GM21360 (cell line): ENCODE measurements around the gene MDC1.
"Not testable (repeated sequence)": the region's sequence is repeated elsewhere in the genome, so short reads cannot be mapped to it uniquely, and the experiment has no call there.

Source experiments
- ATAC-seq: cut with Tn5 transposase; IDR thresholded peaks from one replicate; pipeline ENCODE4 v1.9.1; 2021; ENCODE audit warnings: mild to moderate bottlenecking, moderate library complexity; ENCODE audit not compliant: unreplicated experiment

The MDC1 gene, protein sequence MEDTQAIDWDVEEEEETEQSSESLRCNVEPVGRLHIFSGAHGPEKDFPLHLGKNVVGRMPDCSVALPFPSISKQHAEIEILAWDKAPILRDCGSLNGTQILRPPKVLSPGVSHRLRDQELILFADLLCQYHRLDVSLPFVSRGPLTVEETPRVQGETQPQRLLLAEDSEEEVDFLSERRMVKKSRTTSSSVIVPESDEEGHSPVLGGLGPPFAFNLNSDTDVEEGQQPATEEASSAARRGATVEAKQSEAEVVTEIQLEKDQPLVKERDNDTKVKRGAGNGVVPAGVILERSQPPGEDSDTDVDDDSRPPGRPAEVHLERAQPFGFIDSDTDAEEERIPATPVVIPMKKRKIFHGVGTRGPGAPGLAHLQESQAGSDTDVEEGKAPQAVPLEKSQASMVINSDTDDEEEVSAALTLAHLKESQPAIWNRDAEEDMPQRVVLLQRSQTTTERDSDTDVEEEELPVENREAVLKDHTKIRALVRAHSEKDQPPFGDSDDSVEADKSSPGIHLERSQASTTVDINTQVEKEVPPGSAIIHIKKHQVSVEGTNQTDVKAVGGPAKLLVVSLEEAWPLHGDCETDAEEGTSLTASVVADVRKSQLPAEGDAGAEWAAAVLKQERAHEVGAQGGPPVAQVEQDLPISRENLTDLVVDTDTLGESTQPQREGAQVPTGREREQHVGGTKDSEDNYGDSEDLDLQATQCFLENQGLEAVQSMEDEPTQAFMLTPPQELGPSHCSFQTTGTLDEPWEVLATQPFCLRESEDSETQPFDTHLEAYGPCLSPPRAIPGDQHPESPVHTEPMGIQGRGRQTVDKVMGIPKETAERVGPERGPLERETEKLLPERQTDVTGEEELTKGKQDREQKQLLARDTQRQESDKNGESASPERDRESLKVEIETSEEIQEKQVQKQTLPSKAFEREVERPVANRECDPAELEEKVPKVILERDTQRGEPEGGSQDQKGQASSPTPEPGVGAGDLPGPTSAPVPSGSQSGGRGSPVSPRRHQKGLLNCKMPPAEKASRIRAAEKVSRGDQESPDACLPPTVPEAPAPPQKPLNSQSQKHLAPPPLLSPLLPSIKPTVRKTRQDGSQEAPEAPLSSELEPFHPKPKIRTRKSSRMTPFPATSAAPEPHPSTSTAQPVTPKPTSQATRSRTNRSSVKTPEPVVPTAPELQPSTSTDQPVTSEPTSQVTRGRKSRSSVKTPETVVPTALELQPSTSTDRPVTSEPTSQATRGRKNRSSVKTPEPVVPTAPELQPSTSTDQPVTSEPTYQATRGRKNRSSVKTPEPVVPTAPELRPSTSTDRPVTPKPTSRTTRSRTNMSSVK (N-terminal part only)

GRCh38 chr6:30717129-30717844, at the start of gene MDC1:
MDC1 (minus strand) TSS chr6:30717281; CDS start chr6:30715175, 2,106 bp downstream.
- ATAC-seq = peak; percentile 48

DNA sequence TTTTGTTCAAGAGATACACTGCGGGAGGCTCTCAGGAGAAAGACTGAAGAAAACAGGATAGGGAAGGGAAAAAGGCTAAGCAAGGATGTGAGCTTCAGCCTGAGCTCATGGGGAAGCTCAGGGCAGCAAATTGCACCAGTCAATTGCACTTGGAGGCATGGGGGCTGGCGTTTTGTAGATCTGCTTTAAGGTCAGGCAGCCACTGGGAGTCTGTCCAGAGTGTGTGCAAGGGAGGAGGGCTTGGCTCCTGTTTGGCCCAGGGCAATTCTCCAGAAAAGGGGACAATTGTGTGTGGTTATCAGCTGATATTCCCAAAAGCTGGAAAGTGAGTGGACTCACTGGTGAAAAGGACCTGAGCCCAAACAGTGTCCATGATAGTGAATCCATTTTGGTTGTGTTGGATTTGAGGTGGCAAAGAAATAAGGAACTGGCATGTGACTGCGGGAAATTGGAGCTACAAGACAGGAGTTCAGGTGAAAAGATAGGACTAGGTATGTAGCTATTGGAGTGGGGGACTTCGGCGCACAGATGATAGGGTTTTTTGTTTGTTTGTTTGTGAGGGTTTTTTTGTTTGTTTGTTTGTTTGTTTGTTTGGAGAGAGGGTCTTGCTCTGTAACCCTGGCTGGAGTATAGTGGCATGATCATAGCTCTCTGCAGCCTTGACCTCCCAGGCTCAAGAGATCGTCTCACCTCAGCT, 49.5 kb upstream of the MDC1 start:
- no peak for ATAC-seq

GRCh38 chr6:30765495-30765894, 48.4 kb upstream of the MDC1 start:
- not testable (repeated sequence) for ATAC-seq

- ATAC-seq = not testable (repeated sequence)
Measured at GRCh38 chr6:30764490-30765043, 47.5 kb upstream of the MDC1 start.

- no peak for ATAC-seq
Measured at GRCh38 chr6:30763618-30764489, 46.8 kb upstream of the MDC1 start.

DNA sequence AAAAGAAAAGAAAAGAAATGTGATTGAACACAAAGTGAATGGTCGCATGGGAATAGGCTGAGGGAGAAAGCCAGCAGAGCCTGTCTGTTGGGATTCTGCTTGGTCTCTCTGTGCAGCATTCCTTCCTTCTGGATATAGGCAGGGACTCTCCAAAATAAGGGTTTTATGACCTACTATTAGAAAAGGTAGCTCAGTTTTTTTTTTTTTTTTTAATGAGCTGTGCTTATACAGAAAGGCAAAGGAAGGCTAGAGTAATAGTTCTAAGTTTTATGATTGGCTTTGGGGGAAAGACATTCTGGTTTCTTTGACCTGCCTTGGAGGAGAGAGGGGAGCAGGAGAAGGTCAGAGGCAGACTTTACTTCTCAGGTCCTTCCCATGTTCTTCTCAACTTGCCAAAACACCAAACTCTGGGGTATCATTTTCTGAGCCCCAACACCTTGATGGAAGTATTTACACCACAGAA, 46.1 kb upstream of the MDC1 start:
- ATAC-seq = no peak

GRCh38 chr6:30761791-30762429, 44.8 kb upstream of the MDC1 start:
- ATAC-seq = no peak

DNA sequence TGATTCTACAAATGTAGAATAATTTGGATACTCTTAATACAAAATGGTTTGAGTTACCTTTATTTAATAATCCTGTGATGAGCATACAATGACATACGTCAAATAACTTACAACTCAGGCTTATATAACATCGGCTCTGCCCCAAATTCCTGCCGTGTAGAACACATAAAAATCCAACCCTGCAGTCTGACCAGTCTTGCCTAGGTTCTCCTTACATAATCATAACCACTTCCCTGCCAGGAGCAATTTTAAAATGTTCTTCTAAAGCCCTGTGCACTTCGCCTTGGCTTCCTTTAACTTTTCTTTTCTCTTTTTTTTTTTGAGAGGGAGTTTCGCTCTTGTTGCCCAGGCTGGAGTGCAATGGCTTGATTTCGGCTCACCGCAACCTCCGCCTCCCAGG, 43.5 kb upstream of the MDC1 start:
- no peak for ATAC-seq

DNA sequence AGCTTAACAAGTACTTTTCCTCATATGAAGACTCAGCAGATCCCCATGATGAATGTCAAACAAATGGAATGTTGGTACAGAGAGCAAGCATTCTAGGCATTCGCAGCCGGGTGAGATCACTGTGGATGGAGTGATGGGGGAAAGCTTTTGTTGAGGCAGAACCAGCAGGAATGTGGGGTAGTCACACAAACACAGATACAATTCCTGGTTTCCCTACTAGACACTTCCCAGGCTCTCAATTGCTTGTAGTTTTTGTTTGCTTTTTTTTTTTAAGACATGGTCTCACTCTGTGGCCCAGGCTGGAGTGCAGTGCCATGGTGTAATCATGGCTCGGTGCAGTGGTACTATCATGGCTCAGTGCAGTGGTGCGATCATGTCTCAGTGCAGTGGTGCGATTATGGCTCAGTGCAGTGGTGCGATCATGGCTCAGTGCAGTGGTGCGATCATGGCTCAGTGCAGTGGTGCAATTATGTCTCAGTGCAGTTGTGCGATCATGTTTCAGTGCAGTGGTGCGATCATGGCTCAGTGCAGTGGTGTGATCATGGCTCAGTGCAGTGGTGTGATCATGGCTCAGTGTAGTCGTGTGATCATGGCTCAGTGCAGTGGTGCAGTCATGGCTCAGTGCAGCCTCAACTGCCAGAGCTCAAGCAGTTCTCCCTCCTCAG, 42.6 kb upstream of the MDC1 start:
- no peak for ATAC-seq

DNA sequence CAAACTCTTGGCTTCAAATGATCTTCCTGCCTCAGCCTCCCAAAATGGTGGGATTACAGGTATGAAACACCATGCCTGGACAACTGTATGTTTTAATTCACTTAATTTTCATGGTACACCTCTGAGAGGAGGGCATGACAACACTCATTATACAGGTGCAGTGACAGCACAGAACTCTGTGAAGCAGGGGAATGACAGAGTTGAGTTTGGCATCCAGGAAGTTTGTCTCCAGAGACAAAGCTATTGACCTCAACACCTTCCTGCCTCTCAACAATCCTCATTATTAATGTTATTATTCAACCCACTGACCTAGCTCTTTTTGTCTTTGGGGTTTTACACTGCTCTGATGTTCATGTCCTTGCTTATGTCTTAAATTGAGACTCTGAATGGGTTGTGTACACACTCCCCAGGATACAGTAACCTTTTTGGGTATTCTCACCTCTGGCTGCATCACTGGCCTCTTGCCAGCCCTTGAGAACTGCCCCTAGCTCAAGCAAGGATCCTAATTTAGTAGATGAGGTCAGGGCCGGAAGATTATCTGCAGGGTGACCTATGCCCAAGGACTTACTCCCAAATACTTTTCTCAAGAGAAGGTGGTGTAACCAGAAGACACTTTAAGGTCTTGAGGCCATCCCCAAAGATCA, 40.3 kb upstream of the MDC1 start:
- no peak for ATAC-seq

GRCh38 chr6:30756405-30757003, 39.4 kb upstream of the MDC1 start:
- not testable (repeated sequence) for ATAC-seq

DNA sequence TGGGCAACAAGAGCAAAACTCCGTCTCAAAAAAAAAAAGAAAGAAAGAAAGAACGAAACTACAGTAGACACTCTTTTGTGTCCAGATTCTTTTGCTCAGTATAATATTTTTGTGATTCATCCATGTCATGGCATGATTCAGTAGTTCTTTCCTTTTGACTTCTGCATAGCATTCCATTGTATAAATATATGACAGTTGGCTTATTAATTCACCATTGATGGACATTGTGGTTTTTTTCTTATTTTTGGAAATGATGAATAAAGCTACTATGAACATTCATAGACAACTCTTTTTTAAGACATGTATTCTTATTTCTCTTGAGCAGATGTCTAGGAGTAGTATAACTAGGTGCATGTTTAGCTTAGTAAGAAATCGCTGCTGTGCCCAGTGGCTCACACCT, 37.5 kb upstream of the MDC1 start:
- no peak for ATAC-seq

DNA sequence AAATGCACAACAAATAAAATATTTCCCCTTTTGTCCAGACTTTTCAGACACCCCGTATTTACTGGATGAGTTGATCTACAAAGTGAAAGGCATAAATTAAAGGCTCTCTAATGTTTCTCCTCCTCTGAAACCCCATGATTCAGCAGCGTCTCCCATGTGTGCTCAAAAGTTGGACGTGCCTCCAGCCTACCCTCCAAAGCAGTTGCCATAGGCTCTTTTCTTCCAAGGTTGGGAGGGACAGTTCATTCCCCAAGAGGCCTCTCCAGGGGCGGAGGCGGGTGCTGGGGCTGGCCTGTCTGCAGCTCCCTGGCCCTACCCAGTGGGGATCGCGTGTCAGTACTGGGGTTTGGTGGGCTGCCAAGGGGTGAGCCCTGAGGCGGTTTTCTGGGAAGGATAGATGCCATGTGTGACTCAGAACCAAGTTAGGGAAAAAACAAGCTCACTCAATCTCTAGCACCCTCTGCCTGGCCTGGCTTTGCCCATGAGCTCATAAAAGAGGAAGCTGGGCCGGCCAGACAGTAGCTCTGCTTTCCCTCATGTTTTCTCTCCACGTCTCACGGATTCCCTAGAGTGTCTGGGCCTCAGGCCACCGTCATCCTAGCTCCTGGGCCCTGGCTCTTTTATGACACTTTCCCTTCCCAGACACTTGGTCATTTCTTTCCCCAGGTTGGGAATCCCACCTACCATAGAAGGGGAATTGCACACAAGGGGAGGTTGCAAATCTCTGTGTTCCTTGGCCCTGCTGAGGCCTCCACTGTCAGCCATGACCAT, 35.3 kb upstream of the MDC1 start:
- no peak for ATAC-seq

DNA sequence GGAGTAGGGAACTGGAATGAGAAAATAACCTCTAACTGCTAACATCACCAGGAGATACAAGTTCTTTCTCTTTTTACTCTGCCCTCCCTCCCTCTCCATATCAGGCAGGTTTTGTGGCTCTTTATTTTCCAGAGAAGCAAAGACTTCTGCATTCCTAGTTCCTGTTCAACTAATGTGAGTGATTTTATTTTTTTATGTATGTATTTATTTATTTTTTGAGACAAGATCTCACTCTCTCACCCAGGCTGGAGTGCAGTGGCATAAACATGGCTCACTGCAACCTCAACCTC, 33.2 kb upstream of the MDC1 start:
- ATAC-seq = no peak

GRCh38 chr6:30749554-30750378, 32.7 kb upstream of the MDC1 start:
- no peak for ATAC-seq
